OCI-LY7 (cell line): ENCODE results near the gene FXYD2.

ENCODE experiments used
- CTCF ChIP-seq: fragments of 200-600 bp; sonication (generic); conservative IDR thresholded peaks from 2 replicates; pipeline ENCODE4 v1.5.1; 2014; ENCODE audit warnings: mild to moderate bottlenecking, antibody characterized with exemption, low read length, moderate library complexity, mixed read lengths
- EZH2phosphoT487 ChIP-seq: fragments of 200-600 bp; sonication (generic); IDR thresholded peaks from 2 replicates; pipeline ENCODE4 v1.6.1; 2018; ENCODE audit warnings: low read depth, borderline replicate concordance, mild to moderate bottlenecking, mixed run types, antibody characterized with exemption, low read length, moderate library complexity, mixed read lengths

- no peak for TF ChIP-seq CTCF
- TF ChIP-seq EZH2phosphoT487, result no peak
Measured at GRCh38 chr11:117796456-117796871, 28.1 kb downstream of the FXYD2 start.
